MCF 10A (cell line): ENCODE results near the gene NOM1. TPM values are rescaled to one million over a fixed set of nuclear protein-coding genes. Genes with fewer than 3 reads are reported as not detected.

ENCODE experiments used
- BruUV-seq: library from RNA; stranded (reverse); fragments of 400-500 nt; replicated peaks from 2 replicates; lab custom pipeline; 2021; lab: Mats Ljungman, UMichigan
- CTCF ChIA-PET: fragments of 300-600 bp; sonication (Branson Sonifier 250); formaldehyde crosslinking; extraction: SDS; loops from one replicate; lab custom pipeline; 2021; ENCODE audit warnings: antibody characterized with exemption, inconsistent platforms; lab: Yijun Ruan, JAX
- POLR2A ChIA-PET: fragments of 300-600, 350-650 bp; sonication (Branson Sonifier 250); formaldehyde crosslinking; extraction: SDS; loops from one replicate; lab custom pipeline; 2020; ENCODE audit warnings: antibody characterized with exemption, inconsistent platforms; lab: Yijun Ruan, JAX
- DNase-seq: peaks from one replicate; pipeline ENCODE4 v3.0.0-alpha.2; 2018; ENCODE audit not compliant: unreplicated experiment
- H3K27ac Mint-ChIP-seq: one replicate; pipeline ENCODE4 v1.8.0; 2022; ENCODE audit warnings: mild to moderate bottlenecking, low read depth, mixed read lengths; ENCODE audit not compliant: unreplicated experiment
- H3K27me3 Mint-ChIP-seq: one replicate; pipeline ENCODE4 v1.8.0; 2022; ENCODE audit warnings: mixed read lengths; ENCODE audit not compliant: insufficient read depth, unreplicated experiment
- H3K36me3 Mint-ChIP-seq: one replicate; pipeline ENCODE4 v1.8.0; 2022; ENCODE audit warnings: mild to moderate bottlenecking, moderate library complexity, mixed read lengths; ENCODE audit not compliant: insufficient read depth, unreplicated experiment
- H3K4me1 Mint-ChIP-seq: one replicate; pipeline ENCODE4 v1.8.0; 2022; ENCODE audit warnings: mixed read lengths; ENCODE audit not compliant: insufficient read depth, unreplicated experiment
- H3K4me3 Mint-ChIP-seq: one replicate; pipeline ENCODE4 v1.8.0; 2022; ENCODE audit warnings: mild to moderate bottlenecking, moderate library complexity, mixed read lengths; ENCODE audit not compliant: unreplicated experiment
- H3K9me3 Mint-ChIP-seq: one replicate; pipeline ENCODE4 v1.8.0; 2022; ENCODE audit warnings: mixed read lengths; ENCODE audit not compliant: unreplicated experiment
- CTCF ChIP-seq: fragments of 200-600 bp; IDR thresholded peaks from one replicate; pipeline ENCODE4 v1.8.0; 2022; ENCODE audit warnings: antibody characterized with exemption, mild to moderate bottlenecking; ENCODE audit not compliant: unreplicated experiment
- intact Hi-C: fragments of 100-400 bp; cut with micrococcal nuclease; formaldehyde crosslinking; loops from 2 replicates; pipeline ENCODE4 v1.14.1; 2022
- total RNA-seq: library from RNA; stranded (reverse); gene quantifications from 2 replicates; pipeline ENCODE4 v1.2.3, GENCODE V29; 2022

NOM1 gene
- total RNA-seq, 1 experiment from 2014 or later, result 34.1 TPM

GRCh38 chr7:157011333-157012112 is 62.0 kb downstream of the NOM1 start:
- BruUV-seq, result no TSS peak
- Mint-ChIP-seq H3K27me3 (no peaks in the 10 kb centered on the region), H3K4me1 (no peaks in the 10 kb centered on the region), H3K27ac (no peak overlapping the region), H3K9me3 (no peaks in the 10 kb centered on the region), H3K4me3 (peak overlapping the region; percentile 68), H3K36me3 (no peaks in the 10 kb centered on the region)
- no peak for TF ChIP-seq CTCF
- POLR2A ChIA-PET, result interaction anchor here (0.7 to 2.1 kb wide), 6 partner anchors 12 to 129 kb away, joined by 3 to 18 read pairs (median 4); partner anchors contain the start of gene UBE3C
- DNase-seq, result no peak
- CTCF ChIA-PET, result interaction anchor here (0.6 kb wide), 2 partner anchors 28 to 328 kb away, joined by 3 read pairs; no protein-coding TSS in a partner anchor
- intact Hi-C loops, result loop anchor here (5.0 kb wide), 1 partner anchor 126 kb away; the partner anchor contains the start of gene UBE3C

- peak overlapping the region; percentile 68 for H3K4me3 Mint-ChIP-seq
- H3K27ac Mint-ChIP-seq, result no peak overlapping the region
- no peaks in the 10 kb centered on the region for H3K36me3 Mint-ChIP-seq
- no peak for TF ChIP-seq CTCF
- H3K9me3 Mint-ChIP-seq, result no peaks in the 10 kb centered on the region
- ChIA-PET POLR2A (no interaction called here), CTCF (no interaction called here)
- no peaks in the 10 kb centered on the region for H3K27me3 Mint-ChIP-seq
- no peaks in the 10 kb centered on the region for H3K4me1 Mint-ChIP-seq
- intact Hi-C loops, result loop anchor here (5.0 kb wide), 1 partner anchor 125 kb away; the partner anchor contains the start of gene UBE3C
- no peak for DNase-seq
- BruUV-seq, result no TSS peak
Measured at GRCh38 chr7:157012113-157012547, 62.6 kb downstream of the NOM1 start.

- H3K27me3 Mint-ChIP-seq, result no peaks in the 10 kb centered on the region
- no peaks in the 10 kb centered on the region for H3K9me3 Mint-ChIP-seq
- H3K4me1 Mint-ChIP-seq, result no peaks in the 10 kb centered on the region
- H3K27ac Mint-ChIP-seq, result no peak overlapping the region
- no peak overlapping the region for H3K4me3 Mint-ChIP-seq
- no TSS peak for BruUV-seq
- intact Hi-C loops, result loop anchor here (5.0 kb wide), 1 partner anchor 124 kb away; the partner anchor contains the start of gene UBE3C
- ChIA-PET POLR2A (no interaction called here), CTCF (interaction anchor here (0.7 kb wide), 1 partner anchor 44 kb away, joined by 3 read pairs; no protein-coding TSS in a partner anchor)
- DNase-seq, result no peak
- no peak for TF ChIP-seq CTCF
- H3K36me3 Mint-ChIP-seq, result no peaks in the 10 kb centered on the region
Measured at GRCh38 chr7:157013101-157013500, 63.6 kb downstream of the NOM1 start.
